A549 (cell line): Measurements from ENCODE around the gene MR1.

Source experiments
- HOXA7 ChIP-seq: fragments of 250-450 bp; sonication (Bioruptor Pico); IDR thresholded peaks from 2 replicates; pipeline ENCODE4 v1.5.0; 2020; ENCODE audit warnings: mild to moderate bottlenecking, moderate library complexity
- MYC ChIP-seq: IDR thresholded peaks from 2 replicates; pipeline ENCODE4 v1.6.1; 2012; ENCODE audit warnings: mild to moderate bottlenecking, inconsistent platforms, low read length, improper control_type of control experiment, borderline replicate concordance
- RAD21 ChIP-seq, 2 experiments: fragments of >200 bp in 1 of 2; sonication (Bioruptor Twin) in 1 of 2; formaldehyde crosslinking in 1 of 2; IDR thresholded peaks in 1 of 2; conservative IDR thresholded peaks in 1 of 2; 2 replicates in 1 of 2; 3 replicates in 1 of 2; pipeline ENCODE4 v1.6.1; 2012 to 2018; ENCODE audit warnings: inconsistent platforms in 1 of 2
- TF ChIP-seq, protein P1 (sequence below): fragments of >200 bp; sonication (Bioruptor Twin); formaldehyde crosslinking; IDR thresholded peaks from 3 replicates; pipeline ENCODE4 v1.5.1; 2016

DNA sequence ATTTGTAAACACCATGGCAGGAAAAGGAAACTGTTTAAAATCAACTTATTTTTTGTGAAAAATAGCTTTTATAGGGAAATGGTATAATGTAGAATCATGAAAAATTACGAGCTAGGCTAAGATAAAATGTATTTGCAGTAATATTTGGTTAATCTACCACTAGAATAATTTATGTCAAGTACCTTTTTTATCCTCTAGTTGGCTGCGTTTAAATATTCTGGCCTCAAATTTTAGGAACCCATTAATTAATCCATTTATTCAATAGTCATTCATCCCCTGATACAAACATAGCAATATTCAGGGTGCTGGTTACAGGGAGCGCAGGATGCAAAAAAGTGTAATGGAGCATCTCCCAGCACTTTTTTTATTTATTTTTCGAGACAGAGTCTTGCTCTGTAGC is 46.1 kb downstream of the MR1 start:
- TF ChIP-seq MYC (no peak), HOXA7 (CRISPR knock-in tag) (no peak), RAD21 (conservative IDR thresholded peaks at IDR 0.05 in 1 of 2, IDR thresholded peaks at IDR 0.05 in 1 of 2) (no peak)
- TF ChIP-seq, protein P1, sequence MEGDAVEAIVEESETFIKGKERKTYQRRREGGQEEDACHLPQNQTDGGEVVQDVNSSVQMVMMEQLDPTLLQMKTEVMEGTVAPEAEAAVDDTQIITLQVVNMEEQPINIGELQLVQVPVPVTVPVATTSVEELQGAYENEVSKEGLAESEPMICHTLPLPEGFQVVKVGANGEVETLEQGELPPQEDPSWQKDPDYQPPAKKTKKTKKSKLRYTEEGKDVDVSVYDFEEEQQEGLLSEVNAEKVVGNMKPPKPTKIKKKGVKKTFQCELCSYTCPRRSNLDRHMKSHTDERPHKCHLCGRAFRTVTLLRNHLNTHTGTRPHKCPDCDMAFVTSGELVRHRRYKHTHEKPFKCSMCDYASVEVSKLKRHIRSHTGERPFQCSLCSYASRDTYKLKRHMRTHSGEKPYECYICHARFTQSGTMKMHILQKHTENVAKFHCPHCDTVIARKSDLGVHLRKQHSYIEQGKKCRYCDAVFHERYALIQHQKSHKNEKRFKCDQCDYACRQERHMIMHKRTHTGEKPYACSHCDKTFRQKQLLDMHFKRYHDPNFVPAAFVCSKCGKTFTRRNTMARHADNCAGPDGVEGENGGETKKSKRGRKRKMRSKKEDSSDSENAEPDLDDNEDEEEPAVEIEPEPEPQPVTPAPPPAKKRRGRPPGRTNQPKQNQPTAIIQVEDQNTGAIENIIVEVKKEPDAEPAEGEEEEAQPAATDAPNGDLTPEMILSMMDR, result no peak
